Ovary (tissue), 10 donors: ENCODE measurements around the gene FBXL20. TPM values are rescaled to one million over a fixed set of nuclear protein-coding genes. Genes with fewer than 3 reads are reported as not detected.

Experiments
- DNase-seq, 5 donors: peaks; one replicate each; pipeline ENCODE4 v3.0.0-alpha.2; 2019 to 2020
- H3K27ac ChIP-seq, 2 donors: fragments of 200-600 bp; one replicate each; pipeline versions ENCODE4 v1.5.1 to v1.8.0; 2019 to 2022
- H3K27me3 ChIP-seq: fragments of 200-600 bp; one replicate; pipeline ENCODE4 v1.8.0; 2022
- H3K36me3 ChIP-seq: fragments of 200-600 bp; sonication (generic); one replicate; pipeline ENCODE4 v1.5.1; 2019
- H3K4me1 ChIP-seq: one replicate; pipeline ENCODE4 v1.8.1; 2013; ENCODE audit warnings: mild to moderate bottlenecking, moderate library complexity; ENCODE audit not compliant: insufficient read depth
- H3K4me3 ChIP-seq: fragments of 200-600 bp; sonication (generic); one replicate; pipeline ENCODE4 v1.5.1; 2017
- H3K9me3 ChIP-seq, 2 donors: fragments of 200-600 bp in 1 of 2; sonication (generic) in 1 of 2; one replicate each; pipeline versions ENCODE4 v1.5.1 to v1.8.1; 2013 to 2019; ENCODE audit warnings: mild to moderate bottlenecking in 1 of 2, moderate library complexity in 1 of 2
- CTCF ChIP-seq, 3 donors: fragments of 450-650 bp in 2 of 3; fragments of 200-600 bp in 1 of 3; IDR thresholded peaks; one replicate each; pipeline versions ENCODE4 v1.5.1 to v1.8.0; 2016 to 2022; ENCODE audit warnings: antibody characterized with exemption in 3 of 3, mild to moderate bottlenecking in 1 of 3
- EP300 ChIP-seq: sonication (generic); formaldehyde crosslinking; IDR thresholded peaks from one replicate; pipeline ENCODE4 v1.6.1; 2017; ENCODE audit warnings: antibody characterized with exemption
- POLR2A ChIP-seq: fragments of 450-650 bp; IDR thresholded peaks from one replicate; pipeline ENCODE4 v1.6.1; 2017; ENCODE audit warnings: antibody characterized with exemption, mild to moderate bottlenecking, moderate library complexity
- WGBS, 3 donors: extraction: QIAGEN DNeasy Blood & Tissue Kit in 1 of 3; methylation state at CpG; one replicate each; pipeline versions ENCODE4 v1.1.5 to v1.1.7; 2013 to 2017; 5-methylcytosine and 5-hydroxymethylcytosine counted together
- intact Hi-C, 4 donors: fragments of 100-400 bp; cut with DNase I; formaldehyde crosslinking; loops; one replicate each; pipeline versions ENCODE4 v1.11.0 to v1.15.1; 2022 to 2023
- long read RNA-seq, 3 donors: library from polyadenylated mRNA in 2 of 3; unstranded in 2 of 3; transcript quantifications; one replicate each; pipeline ENCODE4 v2.0.0 and lab custom pipeline, GENCODE V29; 2021 to 2026
- polyA plus RNA-seq, 2 donors: library from polyadenylated mRNA; stranded (reverse); fragments of 200-250 nt in 1 of 2; fragments of 350-450 nt in 1 of 2; fragmentation: Illumina TruSeq in 1 of 2; extraction: RNeasy Lipid Tissue Mini Kit (QIAGEN cat#74804) in 1 of 2; gene quantifications; one replicate each; pipeline ENCODE4 v1.2.3, GENCODE V29; 2013 to 2014
- total RNA-seq, 7 donors: library from RNA; depleted of rRNA in 2 of 7; stranded (reverse); fragments of >200 nt in 2 of 7; fragmentation: NEBNext Ultra II Directional in 3 of 7; extraction: Animal tissue kit (Norgen Biotek cat#: 25700) in 3 of 7; gene quantifications; one replicate each; pipeline versions ENCODE4 v1.1.0 to v1.2.4, GENCODE V29; 2016 to 2023
- donor health status: DM: no; HTN: no; CAD: no; lungs with moderate emphysema.
- donor health status: DM: no; HTN: no; CAD: no.
- donor health status: Bipolar disorder and iron deficiency.
- donor health status: DM: yes; HTN: yes; CAD: no.
- donor health status: DM: no; HTN: no; CAD: no.
- donor health status: DM: yes; HTN: yes; CAD: no.

Gene FBXL20
- total RNA-seq, result 10 to 100 TPM; 12.7 to 25.2 (median 18.5) TPM
- polyA plus RNA-seq, result 10 to 100 TPM in 1 of 2 donors, 1 to 10 TPM in 1; 4.7 to 16.6 TPM
- long read RNA-seq, donor 1, full-length matches to known transcripts, result 4 of 19 reads
- long read RNA-seq, donor 1, partial matches to known transcripts, result 2 of 19 reads
- long read RNA-seq, donor 1, other reads (novel, unspliced or antisense), result 13 of 19 reads
- long read RNA-seq, donor 2, full-length matches to known transcripts, result 7 of 7 reads
- long read RNA-seq, donor 2, partial matches to known transcripts, result 0 of 7 reads
- long read RNA-seq, donor 2, other reads (novel, unspliced or antisense), result 0 of 7 reads
- long read RNA-seq, donor 3, full-length matches to known transcripts, result 3 of 14 reads
- long read RNA-seq, donor 3, partial matches to known transcripts, result 0 of 14 reads
- long read RNA-seq, donor 3, other reads (novel, unspliced or antisense), result 11 of 14 reads

GRCh38 chr17:39401412-39402243, at the start of gene FBXL20:
Gene FBXL20 (minus strand): TSS chr17:39401626. CDS start chr17:39401402, 224 bp downstream.
- Histone ChIP-seq H3K27me3 (no peaks in the 10 kb centered on the region), H3K36me3 (no peaks in the 10 kb centered on the region), H3K9me3 (no peaks in the 10 kb centered on the region), H3K4me3 (peak within 1 kb of the TSS; percentile 99), H3K27ac (peak within 1 kb of the TSS; percentile 86 to 89), H3K4me1 (peaks cover 1% of the 10 kb centered on the region)
- intact Hi-C loops, result no loop called here
- TF ChIP-seq EP300 (no peak), POLR2A (peak; percentile 67), CTCF (IDR thresholded peaks at IDR 0.05) (no peak)
- DNase-seq, result peak; percentile 95 to 98 (median 96)
- 0 to 2% (median 0%) methylated on average over 53 to 85 of the region's 86 CpGs for WGBS, 3 donors

GRCh38 chr17:39450847-39451581, 49.6 kb upstream of the FBXL20 start, which contains the start of gene MED1:
Gene MED1 (minus strand): TSS chr17:39451263. CDS start chr17:39451062, 201 bp downstream.
- peak within 1 kb of the TSS; percentile 23 to 59 for H3K27ac ChIP-seq
- H3K4me1 ChIP-seq, result peaks cover 7% of the 10 kb centered on the region
- H3K4me3 ChIP-seq, result peak within 1 kb of the TSS; percentile 90
- intact Hi-C loops, result no loop called here
- TF ChIP-seq POLR2A (peak; percentile 44), EP300 (no peak), CTCF (IDR thresholded peaks at IDR 0.05) (no peak)
- no peaks in the 10 kb centered on the region for H3K27me3 ChIP-seq
- no peaks in the 10 kb centered on the region for H3K9me3 ChIP-seq
- peak; percentile 92 to 95 (median 94) for DNase-seq
- H3K36me3 ChIP-seq, result no peaks in the 10 kb centered on the region
- 0% methylated on average over 37 of the region's 37 CpGs for WGBS, 3 donors

- no peaks in the 10 kb centered on the region for H3K9me3 ChIP-seq
- peak overlapping the region; percentile 90 for H3K4me3 ChIP-seq
- H3K27me3 ChIP-seq, result no peaks in the 10 kb centered on the region
- intact Hi-C loops, result no loop called here
- no peaks in the 10 kb centered on the region for H3K36me3 ChIP-seq
- no peak for DNase-seq
- no peak overlapping the region for H3K27ac ChIP-seq
- peaks cover 7% of the 10 kb centered on the region for H3K4me1 ChIP-seq
- 67 to 81% (median 68%) methylated on average over 13 of the region's 13 CpGs for WGBS, 3 donors
- no peak for TF ChIP-seq CTCF (IDR thresholded peaks at IDR 0.05)
- no peak for TF ChIP-seq EP300
- no peak for TF ChIP-seq POLR2A
Measured at GRCh38 chr17:39450051-39450450, 48.6 kb upstream of the FBXL20 start.

- Histone ChIP-seq H3K4me1 (peaks cover 7% of the 10 kb centered on the region), H3K36me3 (no peaks in the 10 kb centered on the region), H3K9me3 (no peaks in the 10 kb centered on the region), H3K27me3 (no peaks in the 10 kb centered on the region), H3K27ac (no peak overlapping the region), H3K4me3 (no peak overlapping the region)
- intact Hi-C loops, result no loop called here
- TF ChIP-seq CTCF (IDR thresholded peaks at IDR 0.05) (no peak), EP300 (no peak), POLR2A (no peak)
- WGBS, 3 donors, result 81 to 87% (median 83%) methylated on average over 5 of the region's 5 CpGs
- no peak for DNase-seq
Measured at GRCh38 chr17:39447561-39447960, 46.1 kb upstream of the FBXL20 start.
